ENCODE data around the gene BHMT2. TPM values are rescaled to one million over a fixed set of nuclear protein-coding genes. Genes with fewer than 3 reads are reported as not detected.

BHMT2 gene
- total RNA-seq, 2 donors from 2014 or later, result 14.2 to 16.1 TPM

- TF ChIP-seq CTCF (IDR thresholded peaks at IDR 0.05), result no peak
- H3K4me3 ChIP-seq, result no peak overlapping the region
- DNase-seq (ENCODE audit: low spot score), result no peak
- H3K27me3 ChIP-seq (replicated peaks; ENCODE audit: insufficient read depth), result no peaks in the 10 kb centered on the region
- H3K9me3 ChIP-seq, result no peaks in the 10 kb centered on the region
- H3K36me3 ChIP-seq, result no peaks in the 10 kb centered on the region
- ATAC-seq (ENCODE audit: insufficient number of reproducible peaks, low FRiP score, low read depth), result no peak
- H3K4me1 ChIP-seq (ENCODE audit: control insufficient read depth in 1 of 2, low read depth in 2 of 2), result no peaks in the 10 kb centered on the region
- no peak overlapping the region for H3K27ac ChIP-seq
Measured at GRCh38 chr5:79032782-79033181, 36.8 kb upstream of the BHMT2 start.

GRCh38 chr5:79035237-79035636 lies 34.3 kb upstream of the BHMT2 start:
- Histone ChIP-seq H3K36me3 (no peaks in the 10 kb centered on the region), H3K9me3 (no peaks in the 10 kb centered on the region), H3K27ac (no peak overlapping the region), H3K4me1 (ENCODE audit: control insufficient read depth in 1 of 2, low read depth in 2 of 2) (no peaks in the 10 kb centered on the region), H3K4me3 (no peak overlapping the region), H3K27me3 (replicated peaks; ENCODE audit: insufficient read depth) (no peaks in the 10 kb centered on the region)
- TF ChIP-seq CTCF (IDR thresholded peaks at IDR 0.05), result no peak
- ATAC-seq (ENCODE audit: insufficient number of reproducible peaks, low FRiP score, low read depth), result no peak
- DNase-seq (ENCODE audit: low spot score), result no peak

- no peak overlapping the region for H3K4me3 ChIP-seq
- H3K27me3 ChIP-seq (replicated peaks; ENCODE audit: insufficient read depth), result no peaks in the 10 kb centered on the region
- DNase-seq (ENCODE audit: low spot score) (no peak), ATAC-seq (ENCODE audit: insufficient number of reproducible peaks, low FRiP score, low read depth) (no peak)
- H3K4me1 ChIP-seq (ENCODE audit: control insufficient read depth in 1 of 2, low read depth in 2 of 2), result no peaks in the 10 kb centered on the region
- TF ChIP-seq CTCF (IDR thresholded peaks at IDR 0.05), result no peak
- H3K9me3 ChIP-seq, result no peaks in the 10 kb centered on the region
- H3K27ac ChIP-seq, result no peak overlapping the region
- H3K36me3 ChIP-seq, result no peaks in the 10 kb centered on the region
Measured at GRCh38 chr5:79036769-79037168, 32.8 kb upstream of the BHMT2 start.

- DNase-seq (ENCODE audit: low spot score), result no peak
- Histone ChIP-seq H3K27ac (no peak overlapping the region), H3K36me3 (no peaks in the 10 kb centered on the region), H3K4me3 (no peak overlapping the region), H3K4me1 (ENCODE audit: control insufficient read depth in 1 of 2, low read depth in 2 of 2) (no peaks in the 10 kb centered on the region), H3K9me3 (no peaks in the 10 kb centered on the region), H3K27me3 (replicated peaks; ENCODE audit: insufficient read depth) (no peaks in the 10 kb centered on the region)
- no peak for TF ChIP-seq CTCF (IDR thresholded peaks at IDR 0.05)
- no peak for ATAC-seq (ENCODE audit: insufficient number of reproducible peaks, low FRiP score, low read depth)
Measured at GRCh38 chr5:79042188-79042587, 27.4 kb upstream of the BHMT2 start.

GRCh38 chr5:79047199-79047598 lies 22.4 kb upstream of the BHMT2 start:
- Histone ChIP-seq H3K27ac (no peak overlapping the region), H3K4me1 (ENCODE audit: control insufficient read depth in 1 of 2, low read depth in 2 of 2) (no peaks in the 10 kb centered on the region), H3K9me3 (no peaks in the 10 kb centered on the region), H3K36me3 (no peaks in the 10 kb centered on the region), H3K27me3 (replicated peaks; ENCODE audit: insufficient read depth) (no peaks in the 10 kb centered on the region), H3K4me3 (no peak overlapping the region)
- DNase-seq (ENCODE audit: low spot score) (no peak), ATAC-seq (ENCODE audit: insufficient number of reproducible peaks, low FRiP score, low read depth) (no peak)
- no peak for TF ChIP-seq CTCF (IDR thresholded peaks at IDR 0.05)
